ENCODE results near the gene ZNF541.
"Not testable (repeated sequence)": the region's sequence is repeated elsewhere in the genome, so short reads cannot be mapped to it uniquely, and the experiment has no call there.

ZNF541 gene

GRCh38 chr19:47573071-47574026 lies at the start of gene ZNF541:
TSS of gene ZNF541 (minus strand) at chr19:47573148. CDS start at chr19:47555856, 17,292 bp downstream.
- DNase-seq: peak; percentile 91

- DNase-seq: no peak
These were observed 46.8 kb upstream of the ZNF541 start for GRCh38 chr19:47619763-47620162.

- DNase-seq: no peak
These were observed 45.8 kb upstream of the ZNF541 start for GRCh38 chr19:47618771-47619170.

GRCh38 chr19:47615714-47616113 lies 42.8 kb upstream of the ZNF541 start:
- no peak for DNase-seq

GRCh38 chr19:47615230-47615629 lies 42.3 kb upstream of the ZNF541 start:
- DNase-seq: no peak

- no peak for DNase-seq
These were observed 41.6 kb upstream of the ZNF541 start for GRCh38 chr19:47614559-47614958.

GRCh38 chr19:47614021-47614295 lies 41.0 kb upstream of the ZNF541 start:
- DNase-seq: no peak

- no peak for DNase-seq
These were observed 40.4 kb upstream of the ZNF541 start for GRCh38 chr19:47613165-47614020.

- no peak for DNase-seq
These were observed 38.0 kb upstream of the ZNF541 start for GRCh38 chr19:47610902-47611301.

- DNase-seq: peak; percentile 58
These were observed 37.3 kb upstream of the ZNF541 start for GRCh38 chr19:47609906-47610894.

GRCh38 chr19:47608969-47609905 lies 36.3 kb upstream of the ZNF541 start, which contains the start of gene BICRA:
TSS of gene BICRA (plus strand) at chr19:47609134. CDS start at chr19:47673575, 64,441 bp downstream.
- DNase-seq: peak; percentile 85

GRCh38 chr19:47608074-47608918 lies 35.3 kb upstream of the ZNF541 start:
- peak; percentile 97 for DNase-seq

GRCh38 chr19:47607564-47608073 lies 34.7 kb upstream of the ZNF541 start:
- no peak for DNase-seq

- DNase-seq: no peak
These were observed 31.0 kb upstream of the ZNF541 start for GRCh38 chr19:47603706-47604565.

GRCh38 chr19:47601180-47601904 lies 28.4 kb upstream of the ZNF541 start:
- DNase-seq: no peak

- DNase-seq: peak; percentile 100
These were observed 27.6 kb upstream of the ZNF541 start for GRCh38 chr19:47600246-47601179.

GRCh38 chr19:47599671-47600245 lies 26.8 kb upstream of the ZNF541 start:
- not testable (repeated sequence) for DNase-seq
